Non-pigmented ciliary epithelial cell (primary cell): ENCODE results near the gene IDUA.

ENCODE experiments used
- DNase-seq: peaks from one replicate; pipeline ENCODE4 v3.0.0-alpha.2; 2010; ENCODE audit warnings: low read depth

IDUA gene

DNA sequence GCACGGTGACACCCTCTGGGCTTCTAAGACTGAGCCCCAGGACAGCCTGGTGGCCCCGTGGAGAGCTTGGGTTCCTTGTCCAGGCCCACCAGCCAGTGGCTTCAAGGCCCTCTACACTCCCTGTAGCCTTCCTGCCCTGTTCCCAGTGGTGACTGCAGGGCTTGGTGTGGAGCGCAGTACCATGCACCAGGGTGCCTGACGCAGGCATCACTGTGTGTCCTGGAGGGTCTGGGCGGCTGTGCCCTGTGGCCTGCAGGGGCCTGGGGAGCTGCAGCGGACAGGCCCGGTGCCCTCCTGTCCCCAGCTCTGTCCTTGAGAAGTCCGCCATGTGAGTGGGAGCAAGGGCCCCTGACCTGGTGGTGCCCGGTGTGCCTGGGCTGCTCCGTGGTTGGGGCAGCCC lies 28.9 kb downstream of the IDUA start:
- DNase-seq, result no peak

GRCh38 chr4:1017211-1017610 lies 30.4 kb downstream of the IDUA start:
- no peak for DNase-seq

- no peak for DNase-seq
Observed at GRCh38 chr4:1017706-1018105, 30.9 kb downstream of the IDUA start.

DNA sequence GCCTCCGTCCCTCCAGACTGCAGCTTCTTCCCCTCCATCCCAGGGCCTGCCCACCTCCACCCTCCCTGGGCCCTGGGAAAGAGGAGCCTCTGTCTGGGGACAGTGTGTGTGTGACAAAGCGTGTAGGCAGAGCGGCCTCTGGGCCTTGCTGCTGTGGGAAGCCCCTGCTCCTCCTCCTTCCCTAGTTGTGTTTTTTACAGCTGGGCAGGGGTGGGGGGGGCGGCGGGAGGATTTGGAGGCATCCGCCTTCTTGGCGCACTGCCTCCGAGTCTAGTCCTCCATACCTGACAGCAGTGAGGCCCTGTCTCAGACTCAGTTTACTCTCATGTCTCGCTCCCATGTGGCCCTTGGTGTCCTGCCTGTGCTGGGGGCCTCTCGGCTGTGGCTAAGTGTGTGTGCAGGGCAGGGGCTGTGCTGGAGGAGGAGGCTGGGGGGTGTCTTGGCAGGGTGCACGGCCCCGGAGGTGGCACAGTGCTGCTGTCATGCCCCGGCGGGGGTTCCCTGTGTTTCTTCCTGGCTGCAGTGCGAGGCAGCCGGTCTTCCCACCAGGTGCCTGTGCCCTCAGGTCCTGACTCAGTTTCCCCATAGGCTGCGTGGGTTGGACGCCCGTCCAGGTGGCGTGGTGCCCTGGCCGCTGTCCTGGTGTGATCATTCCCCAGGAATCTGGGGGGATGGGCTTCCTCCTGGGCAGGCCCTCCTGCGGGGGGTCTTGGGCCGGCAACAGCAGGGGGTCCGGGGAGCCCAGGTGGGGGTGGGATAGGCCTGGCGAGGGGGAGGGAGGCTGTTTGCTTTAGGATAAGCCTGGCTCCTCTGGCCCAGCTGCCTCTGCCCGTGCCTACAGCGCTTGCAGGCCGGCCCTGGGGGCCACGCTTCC lies 31.5 kb downstream of the IDUA start:
- DNase-seq, result no peak

GRCh38 chr4:1019320-1019719 lies 32.5 kb downstream of the IDUA start:
- no peak for DNase-seq

- no peak for DNase-seq
Observed at GRCh38 chr4:1019729-1020470, 33.1 kb downstream of the IDUA start.

GRCh38 chr4:1021386-1022050 lies 34.7 kb downstream of the IDUA start:
- no peak for DNase-seq

DNA sequence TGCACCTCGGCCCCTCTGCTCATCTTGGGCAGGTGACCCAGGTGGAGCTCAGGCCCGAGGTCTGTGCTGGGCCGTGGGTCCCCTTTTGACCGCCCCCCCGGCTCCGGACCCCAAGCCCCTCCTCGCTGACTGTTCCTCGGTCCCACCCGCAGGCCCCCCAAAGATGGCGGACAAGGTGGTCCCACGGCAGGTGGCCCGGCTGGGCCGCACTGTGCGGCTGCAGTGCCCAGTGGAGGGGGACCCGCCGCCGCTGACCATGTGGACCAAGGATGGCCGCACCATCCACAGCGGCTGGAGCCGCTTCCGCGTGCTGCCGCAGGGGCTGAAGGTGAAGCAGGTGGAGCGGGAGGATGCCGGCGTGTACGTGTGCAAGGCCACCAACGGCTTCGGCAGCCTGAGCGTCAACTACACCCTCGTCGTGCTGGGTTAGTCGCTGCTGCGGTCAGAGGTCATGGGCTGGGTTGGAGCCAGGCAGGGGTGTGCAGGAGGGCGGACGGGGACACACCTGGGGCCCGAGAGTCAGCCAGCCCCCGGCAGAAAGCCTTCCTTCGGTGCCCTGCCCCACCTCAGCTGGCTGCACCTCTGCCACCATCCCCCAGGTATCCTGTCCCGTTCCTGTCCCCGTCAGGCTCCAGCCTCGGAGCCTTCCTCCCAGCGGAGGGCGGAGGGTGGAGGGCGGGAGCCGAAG lies 35.4 kb downstream of the IDUA start:
- no peak for DNase-seq

DNA sequence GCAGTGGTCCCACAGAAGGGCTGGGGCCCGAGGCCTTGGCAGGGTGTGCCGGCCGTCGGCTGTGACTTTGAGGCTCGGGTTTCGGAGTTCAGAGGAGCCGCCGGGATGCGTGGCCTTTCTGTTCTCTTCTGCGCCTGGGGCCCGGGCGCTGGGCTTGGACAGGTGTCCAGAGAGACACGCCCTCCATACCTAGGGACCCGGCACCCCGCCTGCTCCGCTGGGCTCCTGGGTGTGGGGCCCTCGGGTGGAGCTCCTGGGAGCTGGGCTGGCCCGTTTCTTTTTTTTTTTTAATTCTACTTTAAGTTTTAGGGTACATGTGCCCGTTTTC lies 35.9 kb downstream of the IDUA start:
- DNase-seq, result no peak

GRCh38 chr4:1023075-1023640 lies 36.3 kb downstream of the IDUA start:
- no peak for DNase-seq

GRCh38 chr4:1023895-1024740 lies 37.3 kb downstream of the IDUA start:
- no peak for DNase-seq

- no peak for DNase-seq
Observed at GRCh38 chr4:1024882-1025545, 38.2 kb downstream of the IDUA start.

- DNase-seq, result no peak
Observed at GRCh38 chr4:1026115-1026514, 39.3 kb downstream of the IDUA start.

DNA sequence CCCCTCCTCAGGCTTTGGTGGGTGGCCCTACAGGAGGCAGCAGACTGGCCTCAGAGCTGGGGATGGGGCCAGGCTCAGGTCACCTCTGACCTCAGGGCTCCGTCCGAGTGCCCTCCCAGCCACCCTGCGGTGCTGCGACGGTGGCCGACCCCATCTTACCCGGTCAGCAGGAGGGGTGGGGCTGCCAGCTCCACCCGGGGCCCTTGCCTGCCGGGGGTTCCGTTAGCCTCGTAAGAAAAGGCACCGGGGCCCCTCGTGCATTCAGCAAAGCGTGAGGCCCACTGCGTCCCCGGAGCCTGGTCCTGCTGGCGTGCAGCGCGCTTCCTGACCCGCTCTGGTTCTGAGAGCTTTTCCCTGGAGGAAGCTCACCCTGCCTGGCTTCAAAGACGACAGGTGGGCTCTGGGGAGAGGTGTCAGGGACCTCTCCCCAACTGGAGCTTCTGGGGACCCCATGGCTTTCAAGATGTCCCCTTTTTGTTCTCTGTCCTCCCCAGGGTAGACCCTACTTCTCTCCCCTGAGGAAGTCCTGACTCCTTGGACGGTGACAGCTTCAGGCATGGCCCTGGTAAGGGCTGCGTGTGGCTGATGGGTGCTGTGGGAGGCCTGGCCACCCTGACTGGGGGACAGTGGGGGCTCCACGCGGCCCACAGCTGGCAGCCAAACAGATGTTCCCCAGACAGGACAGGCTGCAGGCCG lies 40.5 kb downstream of the IDUA start:
- DNase-seq, result no peak

GRCh38 chr4:1027915-1028238 lies 41.0 kb downstream of the IDUA start:
- no peak for DNase-seq

- DNase-seq, result no peak
Observed at GRCh38 chr4:1028574-1029220, 41.9 kb downstream of the IDUA start.

DNA sequence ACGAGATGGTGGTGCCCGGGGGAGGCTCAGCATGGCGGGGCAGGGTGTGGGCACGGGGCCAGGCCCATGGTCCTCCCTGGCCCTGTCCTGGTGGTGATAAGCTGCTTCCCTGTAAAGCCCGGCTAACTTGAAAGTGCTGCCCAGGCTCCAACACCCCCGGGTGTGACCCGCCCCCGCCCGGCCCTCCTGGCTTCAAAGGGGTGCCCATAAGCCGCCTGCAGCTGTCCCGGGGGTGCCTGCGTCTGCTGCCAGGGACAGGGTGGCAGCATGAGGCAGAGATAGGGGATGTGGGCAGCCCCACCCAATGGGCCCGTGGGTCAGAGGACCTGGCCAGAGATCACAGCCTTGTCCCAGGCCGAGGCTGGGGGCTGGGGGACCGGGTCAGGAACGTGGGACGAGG lies 42.7 kb downstream of the IDUA start:
- no peak for DNase-seq

DNA sequence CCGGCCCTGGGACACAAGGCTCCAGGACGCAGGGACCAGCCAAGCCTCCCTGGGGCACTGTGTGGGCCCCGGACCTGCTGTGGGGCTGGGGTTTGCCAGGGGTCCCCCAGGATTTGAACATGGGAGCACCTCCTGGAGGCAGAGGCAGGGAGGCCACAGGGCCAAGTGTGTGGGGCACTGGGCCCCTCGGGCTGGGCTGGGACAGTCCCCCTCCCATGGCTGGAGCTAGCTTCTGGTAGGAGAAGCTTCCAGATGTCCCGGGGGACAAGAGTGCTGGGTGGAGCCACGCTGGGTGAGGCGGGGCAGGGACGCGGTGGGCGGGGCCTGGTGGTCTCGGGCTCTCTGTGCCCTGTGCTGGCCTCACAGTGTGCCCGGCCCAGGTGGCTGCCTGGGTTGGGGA lies 43.2 kb downstream of the IDUA start:
- no peak for DNase-seq

DNA sequence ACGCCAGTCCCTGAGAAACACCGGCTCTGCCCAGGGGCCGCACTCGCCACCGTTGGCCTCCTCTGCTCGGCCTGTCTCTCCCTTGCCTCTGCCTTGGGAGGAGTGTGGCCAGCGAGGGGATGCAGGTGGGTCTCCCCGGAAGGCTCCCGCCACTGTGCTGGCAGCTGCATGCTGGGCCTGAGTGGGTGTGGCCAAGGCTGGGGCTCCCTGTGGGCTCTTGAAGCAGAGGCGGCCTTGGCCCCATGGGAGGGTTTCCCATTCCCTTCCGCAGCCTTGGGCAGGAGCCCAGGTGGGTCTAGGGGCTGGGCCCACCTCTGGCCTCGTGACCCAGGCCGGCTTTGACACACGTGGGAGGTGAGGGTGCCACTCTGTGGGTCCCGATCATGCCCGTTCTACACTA lies 43.7 kb downstream of the IDUA start:
- DNase-seq, result no peak

DNA sequence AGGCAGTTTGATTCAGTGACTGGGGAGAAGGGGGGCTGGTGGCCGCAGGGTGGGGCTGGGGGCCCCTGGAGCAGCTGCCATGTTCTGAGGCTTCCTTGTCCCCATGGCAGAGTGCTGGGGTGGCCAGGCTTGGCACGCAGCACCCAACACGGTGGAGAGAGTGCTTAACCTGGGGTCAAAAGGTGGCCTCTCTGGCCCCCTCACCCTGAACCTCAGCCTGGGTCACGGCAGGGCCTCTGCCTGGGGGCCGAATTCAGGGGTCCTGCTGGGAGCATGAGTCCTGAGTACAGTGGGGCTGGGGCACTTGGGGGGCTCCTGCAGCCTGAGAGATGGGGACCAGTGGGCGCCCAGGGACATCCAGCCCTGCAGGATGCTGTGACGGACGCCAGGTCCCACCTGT lies 44.5 kb downstream of the IDUA start:
- DNase-seq, result no peak
